ENCODE data around the gene C15orf39. TPM values are rescaled to one million over a fixed set of nuclear protein-coding genes. Genes with fewer than 3 reads are reported as not detected.

Gene C15orf39
- total RNA-seq, 1 donor, result 8.1 TPM

DNA sequence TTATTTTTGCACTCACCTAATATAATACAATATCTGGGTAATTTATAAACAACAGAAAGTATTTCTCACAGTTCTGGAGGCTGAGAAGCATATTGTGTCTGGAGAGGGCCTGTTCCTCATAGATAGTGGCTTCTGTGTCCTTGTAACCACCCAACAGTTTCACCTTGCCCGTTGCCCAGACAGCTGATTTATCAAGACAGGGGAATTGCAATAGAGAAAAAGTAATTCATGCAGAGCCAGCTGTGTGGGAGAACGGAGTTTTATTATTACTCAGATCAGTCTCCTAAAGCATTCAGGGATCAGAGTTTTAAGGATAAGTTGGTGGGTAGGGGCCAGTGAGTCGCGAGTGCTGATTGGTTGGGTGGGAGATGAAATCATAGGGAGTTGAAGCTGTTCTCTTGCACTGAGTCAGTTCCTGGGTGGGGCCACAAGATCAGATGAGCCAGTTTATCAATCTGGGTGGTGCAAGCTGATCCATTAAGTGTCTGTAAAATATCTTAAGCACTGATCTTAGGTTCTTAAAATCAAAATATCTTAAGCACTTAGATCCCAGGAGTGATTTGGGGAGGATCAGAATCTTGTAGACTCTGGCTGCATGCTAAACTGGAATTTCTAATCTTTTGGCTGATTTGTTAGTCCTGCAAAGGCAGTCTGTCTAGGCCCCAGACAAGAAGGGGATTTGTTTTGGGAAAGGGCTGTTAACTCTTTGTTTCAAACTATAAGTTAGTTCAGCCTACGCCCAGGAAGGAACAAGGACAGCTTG lies 33.9 kb upstream of the C15orf39 start:
- peak; percentile 85 for DNase-seq (ENCODE audit: low read depth)
- TF ChIP-seq, protein P1, sequence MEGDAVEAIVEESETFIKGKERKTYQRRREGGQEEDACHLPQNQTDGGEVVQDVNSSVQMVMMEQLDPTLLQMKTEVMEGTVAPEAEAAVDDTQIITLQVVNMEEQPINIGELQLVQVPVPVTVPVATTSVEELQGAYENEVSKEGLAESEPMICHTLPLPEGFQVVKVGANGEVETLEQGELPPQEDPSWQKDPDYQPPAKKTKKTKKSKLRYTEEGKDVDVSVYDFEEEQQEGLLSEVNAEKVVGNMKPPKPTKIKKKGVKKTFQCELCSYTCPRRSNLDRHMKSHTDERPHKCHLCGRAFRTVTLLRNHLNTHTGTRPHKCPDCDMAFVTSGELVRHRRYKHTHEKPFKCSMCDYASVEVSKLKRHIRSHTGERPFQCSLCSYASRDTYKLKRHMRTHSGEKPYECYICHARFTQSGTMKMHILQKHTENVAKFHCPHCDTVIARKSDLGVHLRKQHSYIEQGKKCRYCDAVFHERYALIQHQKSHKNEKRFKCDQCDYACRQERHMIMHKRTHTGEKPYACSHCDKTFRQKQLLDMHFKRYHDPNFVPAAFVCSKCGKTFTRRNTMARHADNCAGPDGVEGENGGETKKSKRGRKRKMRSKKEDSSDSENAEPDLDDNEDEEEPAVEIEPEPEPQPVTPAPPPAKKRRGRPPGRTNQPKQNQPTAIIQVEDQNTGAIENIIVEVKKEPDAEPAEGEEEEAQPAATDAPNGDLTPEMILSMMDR (IDR thresholded peaks at IDR 0.05; ENCODE audit: insufficient read depth, low read length), result no peak
- no peak overlapping the region for H3K4me3 ChIP-seq (ENCODE audit: low read depth, low read length)

DNA sequence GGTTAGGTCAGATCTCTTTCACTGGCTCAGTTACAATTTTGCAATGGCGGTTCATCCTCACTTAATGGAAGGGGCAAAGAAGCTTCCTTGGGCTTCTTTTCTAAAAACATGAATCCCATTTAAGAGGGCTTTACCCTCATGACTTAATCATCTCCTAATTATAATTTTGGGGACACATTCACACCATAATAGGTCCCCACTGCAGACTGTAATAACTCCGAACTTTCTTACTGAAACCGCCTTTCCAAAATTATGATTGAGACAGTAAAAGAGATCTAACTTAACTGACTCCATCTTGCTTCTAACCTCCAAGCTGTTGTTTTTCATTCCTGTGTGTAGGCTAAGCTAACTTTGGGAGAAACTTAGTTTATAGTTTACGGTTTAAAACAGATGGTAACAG lies 33.3 kb upstream of the C15orf39 start:
- TF ChIP-seq, protein P1 (IDR thresholded peaks at IDR 0.05; ENCODE audit: insufficient read depth, low read length), result no peak
- DNase-seq (ENCODE audit: low read depth), result no peak
- H3K4me3 ChIP-seq (ENCODE audit: low read depth, low read length), result no peak overlapping the region

GRCh38 chr15:75170203-75170602 lies 31.5 kb upstream of the C15orf39 start:
- H3K4me3 ChIP-seq (ENCODE audit: low read depth, low read length), result no peak overlapping the region
- TF ChIP-seq, protein P1 (IDR thresholded peaks at IDR 0.05; ENCODE audit: insufficient read depth, low read length), result no peak
- DNase-seq (ENCODE audit: low read depth), result no peak

- TF ChIP-seq, protein P1 (IDR thresholded peaks at IDR 0.05; ENCODE audit: insufficient read depth, low read length), result no peak
- H3K4me3 ChIP-seq (ENCODE audit: low read depth, low read length), result no peak overlapping the region
- DNase-seq (ENCODE audit: low read depth), result peak; percentile 52
Observed at GRCh38 chr15:75170711-75171341, 30.9 kb upstream of the C15orf39 start.

- no peak overlapping the region for H3K4me3 ChIP-seq (ENCODE audit: low read depth, low read length)
- TF ChIP-seq, protein P1 (IDR thresholded peaks at IDR 0.05; ENCODE audit: insufficient read depth, low read length), result no peak
- peak; percentile 73 for DNase-seq (ENCODE audit: low read depth)
Observed at GRCh38 chr15:75171408-75171807, 30.3 kb upstream of the C15orf39 start.

GRCh38 chr15:75172284-75172820 lies 29.3 kb upstream of the C15orf39 start:
- no peak for DNase-seq (ENCODE audit: low read depth)
- H3K4me3 ChIP-seq (ENCODE audit: low read depth, low read length), result no peak overlapping the region
- TF ChIP-seq, protein P1 (IDR thresholded peaks at IDR 0.05; ENCODE audit: insufficient read depth, low read length), result no peak
